CD4-positive, alpha-beta T cell treated with Interleukin-17A for 4 hours (primary cell): ENCODE data around the gene NPPB.

Source experiments
- DNase-seq: peaks from one replicate; pipeline ENCODE4 v3.0.0-alpha.2; 2020; ENCODE audit warnings: mixed read lengths

The NPPB gene

GRCh38 chr1:11831945-11832725 is 26.6 kb downstream of the NPPB start:
- DNase-seq: no peak

- DNase-seq: no peak
These were observed 30.2 kb downstream of the NPPB start for GRCh38 chr1:11828511-11828910.

GRCh38 chr1:11826946-11827345 is 31.8 kb downstream of the NPPB start:
- no peak for DNase-seq

- no peak for DNase-seq
These were observed 33.6 kb downstream of the NPPB start for GRCh38 chr1:11825131-11825530.

- no peak for DNase-seq
These were observed 35.2 kb downstream of the NPPB start for GRCh38 chr1:11823366-11824137.

- no peak for DNase-seq
These were observed 36.7 kb downstream of the NPPB start for GRCh38 chr1:11822091-11822490.

GRCh38 chr1:11817192-11817591 is 41.6 kb downstream of the NPPB start:
- DNase-seq: no peak

GRCh38 chr1:11813021-11813420 is 45.7 kb downstream of the NPPB start:
- no peak for DNase-seq
